Endothelial cell (in vitro differentiated cells): ENCODE results near the gene KCNJ6. TPM values are rescaled to one million over a fixed set of nuclear protein-coding genes. Genes with fewer than 3 reads are reported as not detected.

Source experiments
- DNase-seq: peaks from one replicate; pipeline ENCODE4 v3.0.0; 2021; ENCODE audit warnings: low spot score
- H3K27ac Mint-ChIP-seq: one replicate; pipeline ENCODE4 v1.8.0; 2021; ENCODE audit warnings: mixed read lengths, inconsistent platforms; ENCODE audit not compliant: unreplicated experiment
- H3K27me3 Mint-ChIP-seq: one replicate; pipeline ENCODE4 v1.8.0; 2021; ENCODE audit warnings: mild to moderate bottlenecking, moderate library complexity, mixed read lengths, inconsistent platforms; ENCODE audit not compliant: unreplicated experiment
- H3K36me3 Mint-ChIP-seq: one replicate; pipeline ENCODE4 v1.8.0; 2021; ENCODE audit warnings: mild to moderate bottlenecking, low read depth, mixed read lengths, inconsistent platforms; ENCODE audit not compliant: unreplicated experiment
- H3K4me1 Mint-ChIP-seq: one replicate; pipeline ENCODE4 v1.8.0; 2021; ENCODE audit warnings: mild to moderate bottlenecking, mixed read lengths, inconsistent platforms; ENCODE audit not compliant: unreplicated experiment
- H3K4me3 Mint-ChIP-seq: one replicate; pipeline ENCODE4 v1.8.0; 2021; ENCODE audit warnings: mild to moderate bottlenecking, mixed read lengths, inconsistent platforms; ENCODE audit not compliant: unreplicated experiment
- H3K9me3 Mint-ChIP-seq: one replicate; pipeline ENCODE4 v1.8.0; 2021; ENCODE audit warnings: mixed read lengths, inconsistent platforms; ENCODE audit not compliant: unreplicated experiment
- CTCF ChIP-seq: fragments of 200-600 bp; sonication (generic); IDR thresholded peaks from one replicate; pipeline ENCODE4 v1.5.0; 2021; ENCODE audit warnings: antibody characterized with exemption; ENCODE audit not compliant: unreplicated experiment
- total RNA-seq: library from RNA; stranded (reverse); fragmentation: NEBNext Ultra II Directional; extraction: Animal tissue kit (Norgen Biotek cat#: 25700); gene quantifications from one replicate; pipeline ENCODE4 v1.2.1, GENCODE V29; 2021; ENCODE audit not compliant: unreplicated experiment

KCNJ6 gene
- total RNA-seq, 1 donor from 2014 or later, result 0.41 TPM

- no peak for TF ChIP-seq CTCF
- Mint-ChIP-seq H3K4me3 (no peak overlapping the region), H3K4me1 (peaks cover 11% of the 10 kb centered on the region), H3K9me3 (no peaks in the 10 kb centered on the region), H3K36me3 (no peaks in the 10 kb centered on the region), H3K27ac (no peak overlapping the region), H3K27me3 (peaks cover 5% of the 10 kb centered on the region)
- DNase-seq, result no peak
Observed at GRCh38 chr21:37759777-37760176, 156.5 kb downstream of the KCNJ6 start.

- Mint-ChIP-seq H3K36me3 (no peaks in the 10 kb centered on the region), H3K27ac (no peak overlapping the region), H3K27me3 (peaks cover 5% of the 10 kb centered on the region), H3K4me3 (no peak overlapping the region), H3K4me1 (peaks cover 17% of the 10 kb centered on the region), H3K9me3 (no peaks in the 10 kb centered on the region)
- DNase-seq, result peak; percentile 57
- TF ChIP-seq CTCF, result peak; percentile 52
Observed at GRCh38 chr21:37758982-37759381, 157.3 kb downstream of the KCNJ6 start.

- H3K27ac Mint-ChIP-seq, result no peak overlapping the region
- TF ChIP-seq CTCF, result no peak
Observed at GRCh38 chr21:37757606-37758376, 158.5 kb downstream of the KCNJ6 start.

GRCh38 chr21:37753122-37753599 is 163.1 kb downstream of the KCNJ6 start:
- H3K27ac Mint-ChIP-seq, result no peak overlapping the region
- peaks cover 10% of the 10 kb centered on the region for H3K4me1 Mint-ChIP-seq
- H3K36me3 Mint-ChIP-seq, result no peaks in the 10 kb centered on the region
- no peak for DNase-seq
- peaks cover 1% of the 10 kb centered on the region for H3K27me3 Mint-ChIP-seq
- no peak overlapping the region for H3K4me3 Mint-ChIP-seq
- H3K9me3 Mint-ChIP-seq, result no peaks in the 10 kb centered on the region
- TF ChIP-seq CTCF, result no peak

More at GRCh38 chr21:37757606-37758376, 158.5 kb downstream of the KCNJ6 start:
- Mint-ChIP-seq H3K36me3 (no peaks in the 10 kb centered on the region), H3K4me3 (no peak overlapping the region), H3K9me3 (no peaks in the 10 kb centered on the region), H3K27me3 (peaks cover 5% of the 10 kb centered on the region), H3K4me1 (peaks cover 12% of the 10 kb centered on the region)
- no peak for DNase-seq

GRCh38 chr21:37751268-37751975 is 164.8 kb downstream of the KCNJ6 start:
- no peaks in the 10 kb centered on the region for H3K9me3 Mint-ChIP-seq
- H3K27ac Mint-ChIP-seq, result no peak overlapping the region
- no peak for DNase-seq
- H3K27me3 Mint-ChIP-seq, result no peaks in the 10 kb centered on the region
- no peak for TF ChIP-seq CTCF
- no peaks in the 10 kb centered on the region for H3K36me3 Mint-ChIP-seq
- H3K4me3 Mint-ChIP-seq, result no peak overlapping the region
- peaks cover 14% of the 10 kb centered on the region for H3K4me1 Mint-ChIP-seq
